H1 (cell line): Measurements from ENCODE around the gene COLEC12. TPM values are rescaled to one million over a fixed set of nuclear protein-coding genes. Genes with fewer than 3 reads are reported as not detected.

ENCODE experiments used
- CTCF ChIA-PET: fragments of 300-600 bp; sonication (Branson Sonifier 250); formaldehyde crosslinking; loops from one replicate; lab custom pipeline; 2021; ENCODE audit not compliant: partially characterized antibody; lab: Charles Lee
- POLR2A ChIA-PET: fragments of 300-600 bp; sonication (Branson Sonifier 250); formaldehyde crosslinking; loops from one replicate; lab custom pipeline; 2021; ENCODE audit warnings: inconsistent platforms; ENCODE audit not compliant: partially characterized antibody; lab: Charles Lee
- DNase-seq, 2 experiments: peaks; one replicate each; pipeline versions ENCODE4 v3.0.0 to v3.0.0-alpha.2; 2010 to 2022; ENCODE audit warnings: low spot score in 2 of 2, low read depth in 1 of 2, mixed read lengths in 1 of 2
- FAIRE-seq: peaks from 2 replicates; lab custom pipeline; 2011; peaks lifted over from hg19 to GRCh38; lab: Jason Lieb, UNC
- H2AFZ ChIP-seq: 2 replicates; pipeline ENCODE4 v1.8.1; 2012; ENCODE audit warnings: low read length, inconsistent platforms
- H2AK5ac ChIP-seq: 2 replicates; pipeline ENCODE4 v1.6.1; 2013; ENCODE audit warnings: low read depth, low read length
- H2BK120ac ChIP-seq: replicated peaks from 2 replicates; pipeline ENCODE3; 2013; ENCODE audit warnings: low read depth, low read length, inconsistent platforms
- H2BK12ac ChIP-seq: 2 replicates; pipeline ENCODE4 v1.6.1; 2013; ENCODE audit warnings: low read depth, low read length
- H2BK15ac ChIP-seq: 2 replicates; pipeline ENCODE4 v1.6.1; 2013; ENCODE audit warnings: low read length
- H2BK20ac ChIP-seq: 2 replicates; pipeline ENCODE4 v1.6.1; 2013; ENCODE audit warnings: low read length
- H2BK5ac ChIP-seq: 2 replicates; pipeline ENCODE4 v1.6.1; 2013; ENCODE audit warnings: low read depth, low read length
- H3K14ac ChIP-seq: 2 replicates; pipeline ENCODE4 v1.6.1; 2013; ENCODE audit warnings: inconsistent platforms; ENCODE audit not compliant: insufficient read length
- H3K18ac ChIP-seq: 2 replicates; pipeline ENCODE4 v1.6.1; 2013; ENCODE audit warnings: low read length; ENCODE audit errors: extremely low read depth
- H3K23ac ChIP-seq: 2 replicates; pipeline ENCODE4 v1.6.1; 2013; ENCODE audit warnings: inconsistent platforms; ENCODE audit not compliant: insufficient read length
- H3K23me2 ChIP-seq: 2 replicates; pipeline ENCODE4 v1.6.1; 2013; ENCODE audit warnings: low read depth, low read length
- H3K27ac ChIP-seq: 2 replicates; pipeline ENCODE4 v1.6.1; 2011; ENCODE audit warnings: low read depth, low read length, inconsistent platforms
- H3K27me3 ChIP-seq, 4 experiments: replicated peaks in 1 of 4; 1 replicate in 1 of 4; 2 replicates in 3 of 4; pipeline versions ENCODE4 v1.6.1 to v1.8.1; 2011 to 2013; ENCODE audit warnings: low read length in 3 of 4, mild to moderate bottlenecking in 3 of 4, inconsistent platforms in 2 of 4, mixed read lengths in 2 of 4, moderate library complexity in 1 of 4; ENCODE audit not compliant: control insufficient read depth in 3 of 4, insufficient read depth in 3 of 4; ENCODE audit errors: extremely low read depth in 1 of 4
- H3K36me3 ChIP-seq, 4 experiments: 2 replicates each; pipeline versions ENCODE4 v1.6.1 to v1.8.1; 2011 to 2013; ENCODE audit warnings: mild to moderate bottlenecking in 4 of 4, low read length in 3 of 4, moderate library complexity in 2 of 4, control low read depth in 1 of 4, inconsistent platforms in 1 of 4; ENCODE audit not compliant: insufficient read depth in 4 of 4, control insufficient read depth in 2 of 4
- H3K4ac ChIP-seq: replicated peaks from 2 replicates; pipeline ENCODE3; 2013; ENCODE audit warnings: low read length, low read depth, mixed read lengths, inconsistent platforms; ENCODE audit not compliant: insufficient read length
- H3K4me1 ChIP-seq, 4 experiments: replicated peaks in 1 of 4; 1 replicate in 1 of 4; 2 replicates in 3 of 4; pipeline versions ENCODE4 v1.6.1 to v1.8.1; 2011 to 2013; ENCODE audit warnings: low read length in 3 of 4, inconsistent platforms in 2 of 4, mixed read lengths in 1 of 4; ENCODE audit not compliant: insufficient read depth in 4 of 4, control insufficient read depth in 3 of 4
- H3K4me2 ChIP-seq, 2 experiments: 2 replicates each; pipeline versions ENCODE4 v1.6.1 to v1.8.1; 2011 to 2013; ENCODE audit warnings: low read depth in 2 of 2, low read length in 2 of 2, control low read depth in 1 of 2, inconsistent platforms in 1 of 2, mild to moderate bottlenecking in 1 of 2; ENCODE audit not compliant: insufficient read depth in 1 of 2
- H3K4me3 ChIP-seq, 4 experiments: fragments of 200-600, 300-600 bp in 1 of 4; sonication (generic), shearing (Covaris generic), sonication (Bioruptor Twin) in 1 of 4; 2 replicates each; pipeline versions ENCODE4 v1.5.1 to v1.8.1; 2011 to 2016; ENCODE audit warnings: low read length in 4 of 4, low read depth in 3 of 4, control low read depth in 2 of 4, inconsistent platforms in 2 of 4, mild to moderate bottlenecking in 2 of 4, mixed read lengths in 1 of 4, moderate library complexity in 1 of 4; ENCODE audit not compliant: insufficient read depth in 2 of 4; ENCODE audit errors: extremely low read depth in 1 of 4
- H3K56ac ChIP-seq: replicated peaks from 2 replicates; pipeline ENCODE3; 2013; ENCODE audit warnings: low read depth, mild to moderate bottlenecking, mixed read lengths, low read length, inconsistent platforms; ENCODE audit not compliant: insufficient read length
- H3K79me1 ChIP-seq: 2 replicates; pipeline ENCODE4 v1.6.1; 2013; ENCODE audit warnings: low read depth, low read length, control low read depth
- H3K79me2 ChIP-seq, 2 experiments: 2 replicates each; pipeline versions ENCODE4 v1.6.1 to v1.8.1; 2012 to 2013; ENCODE audit warnings: low read length in 2 of 2, mild to moderate bottlenecking in 2 of 2, inconsistent platforms in 1 of 2; ENCODE audit not compliant: insufficient read depth in 2 of 2, control insufficient read depth in 1 of 2
- H3K9ac ChIP-seq, 4 experiments: replicated peaks in 1 of 4; 1 replicate in 1 of 4; 2 replicates in 3 of 4; pipeline versions ENCODE4 v1.6.1 to v1.8.1; 2011 to 2013; ENCODE audit warnings: low read depth in 3 of 4, low read length in 3 of 4, control low read depth in 2 of 4, mild to moderate bottlenecking in 2 of 4, moderate library complexity in 2 of 4, inconsistent platforms in 1 of 4; ENCODE audit errors: extremely low read depth in 1 of 4
- H3K9me3 ChIP-seq, 2 experiments: 2 replicates each; pipeline versions ENCODE4 v1.6.1 to v1.8.1; 2012 to 2013; ENCODE audit warnings: mild to moderate bottlenecking in 2 of 2, moderate library complexity in 2 of 2, control low read depth in 1 of 2, inconsistent platforms in 1 of 2, low read depth in 1 of 2, low read length in 1 of 2, mixed read lengths in 1 of 2; ENCODE audit not compliant: insufficient read depth in 2 of 2
- H4K20me1 ChIP-seq, 2 experiments: replicated peaks in 1 of 2; 2 replicates each; pipeline versions ENCODE3 to v1.8.1; 2011 to 2013; ENCODE audit warnings: inconsistent platforms in 2 of 2, low read length in 2 of 2, mild to moderate bottlenecking in 1 of 2; ENCODE audit not compliant: insufficient read depth in 2 of 2, control insufficient read depth in 1 of 2
- H4K5ac ChIP-seq: 2 replicates; pipeline ENCODE4 v1.6.1; 2013; ENCODE audit warnings: low read length, low read depth, mixed read lengths, inconsistent platforms; ENCODE audit not compliant: insufficient read length
- H4K8ac ChIP-seq: 2 replicates; pipeline ENCODE4 v1.8.0; 2013; ENCODE audit warnings: mild to moderate bottlenecking, moderate library complexity, low read length, inconsistent platforms; ENCODE audit not compliant: insufficient read depth; ENCODE audit errors: extremely low read depth
- H4K91ac ChIP-seq: replicated peaks from 2 replicates; pipeline ENCODE3; 2013; ENCODE audit warnings: low read length, mixed read lengths, inconsistent platforms; ENCODE audit not compliant: insufficient read length
- CTBP2 ChIP-seq: IDR thresholded peaks from 2 replicates; pipeline ENCODE4 v1.7.0; 2011; ENCODE audit warnings: borderline replicate concordance, mild to moderate bottlenecking, moderate library complexity, mixed read lengths, low read length; ENCODE audit not compliant: insufficient read depth, insufficient read length
- EP300 ChIP-seq, 2 experiments: IDR thresholded peaks; 1 replicate in 1 of 2; 2 replicates in 1 of 2; pipeline ENCODE4 v1.6.1; 2011 to 2012; ENCODE audit warnings: low read depth in 2 of 2, low read length in 2 of 2, mild to moderate bottlenecking in 2 of 2, borderline replicate concordance in 1 of 2, inconsistent platforms in 1 of 2, moderate library complexity in 1 of 2
- WGBS, 2 experiments: shearing (Covaris generic) in 1 of 2; methylation state at CpG; one replicate each; pipeline versions ENCODE4 v1.1.6 to v1.1.7; 2013 to 2015; ENCODE audit warnings: low lambda C conversion rate in 2 of 2, mixed read lengths in 2 of 2, inconsistent platforms in 1 of 2, low coverage in 1 of 2, missing lambda C conversion rate in 1 of 2; ENCODE audit not compliant: insufficient replicate concordance in 2 of 2, insufficient coverage in 1 of 2, insufficient read length in 1 of 2; ENCODE audit errors: extremely low coverage in 1 of 2, missing lambda C conversion rate in 1 of 2; 5-methylcytosine and 5-hydroxymethylcytosine counted together
- polyA plus RNA-seq, 7 experiments: library from polyadenylated mRNA; depleted of rRNA in 3 of 7; stranded (reverse) in 5 of 7; unstranded in 2 of 7; fragments of >200 nt in 5 of 7; fragments of 200-250 nt in 2 of 7; gene quantifications; 1 replicate in 5 of 7; 2 replicates in 1 of 7; 4 replicates in 1 of 7; pipeline versions ENCODE4 v1.2.1 to v1.2.3, GENCODE V29; 2011 to 2013; ENCODE audit warnings: missing spikeins in 2 of 7, mixed read lengths in 2 of 7
- total RNA-seq: library from RNA; stranded (reverse); fragmentation: NEBNext Ultra II Directional; extraction: Animal tissue kit (Norgen Biotek cat#: 25700); gene quantifications from 2 replicates; pipeline ENCODE4 v1.2.1, GENCODE V29; 2021

COLEC12 gene
- total and polyA plus RNA-seq, 2 of the 8 experiments (the other 6 are each of a cell fraction or from before 2014, with no cell fraction given): 0.44 to 2.3 TPM

- Histone ChIP-seq H3K18ac (no peak overlapping the region), H3K27ac (no peak overlapping the region), H3K9ac (no peak overlapping the region), H3K4me2 (no peak overlapping the region), H2AFZ (no peak overlapping the region), H2AK5ac (no peak overlapping the region), H2BK5ac (no peak overlapping the region), H3K23me2 (no peaks in the 10 kb centered on the region), H4K8ac (no peak overlapping the region), H3K4me3 (no peak overlapping the region), H3K14ac (no peak overlapping the region), H4K91ac (no peak overlapping the region), H3K36me3 (no peaks in the 10 kb centered on the region), H2BK15ac (no peak overlapping the region), H3K4me1 (peaks cover 0 to 3% (median under 1%) of the 10 kb centered on the region in 4 experiments; a peak in 1 of 7 replicates), H4K5ac (no peak overlapping the region), H3K23ac (no peak overlapping the region), H3K9me3 (no peaks in the 10 kb centered on the region), H3K79me2 (no peaks in the 10 kb centered on the region), H3K56ac (no peak overlapping the region), H3K79me1 (no peaks in the 10 kb centered on the region), H3K27me3 (no peaks in the 10 kb centered on the region), H3K4ac (no peak overlapping the region), H2BK12ac (no peak overlapping the region), H2BK20ac (no peak overlapping the region), H4K20me1 (no peaks in the 10 kb centered on the region), H2BK120ac (no peak overlapping the region)
- POLR2A ChIA-PET: interaction anchor here (1.2 kb wide), 1 partner anchor 16 kb away, joined by 3 read pairs; no protein-coding TSS in a partner anchor
- DNase-seq (no peak), FAIRE-seq (no peak)
- 85% methylated on average over 7 of the region's 7 CpGs; no CpG with 5 or more reads in 1 of the 2 experiments for WGBS, 2 experiments
- CTCF ChIA-PET: interaction anchor here (1.0 kb wide), 1 partner anchor 9 kb away, joined by 4 read pairs; no protein-coding TSS in a partner anchor
- TF ChIP-seq CTBP2: no peak
- no peak for TF ChIP-seq EP300 (IDR thresholded peaks at IDR 0.05; ENCODE audit: borderline replicate concordance in 1 of 2, low read depth in 2 of 2, low read length in 2 of 2)
Observed at GRCh38 chr18:389658-390357, 110.7 kb downstream of the COLEC12 start.
